ENCODE results near the gene CCDC92.

Gene CCDC92

GRCh38 chr12:123972457-123973401 is at the start of gene CCDC92, which contains the start of gene ZNF664:
Gene CCDC92, minus strand, starts transcription at chr12:123972831. Its CDS starts 28,526 bp downstream, at chr12:123944305.
Gene ZNF664, plus strand, starts transcription at chr12:123973215. Its CDS starts 38,930 bp downstream, at chr12:124012145.
- peak; percentile 61 for DNase-seq (ENCODE audit: low read depth, low spot score)

- DNase-seq (ENCODE audit: low read depth, low spot score), result no peak
Measured at GRCh38 chr12:124022161-124022560, 49.5 kb upstream of the CCDC92 start.

GRCh38 chr12:124021007-124021406 is 48.4 kb upstream of the CCDC92 start:
- DNase-seq (ENCODE audit: low read depth, low spot score), result no peak

GRCh38 chr12:124020514-124020949 is 47.9 kb upstream of the CCDC92 start:
- DNase-seq (ENCODE audit: low read depth, low spot score), result no peak

- no peak for DNase-seq (ENCODE audit: low read depth, low spot score)
Measured at GRCh38 chr12:124019115-124019514, 46.5 kb upstream of the CCDC92 start.

GRCh38 chr12:124018539-124018938 is 45.9 kb upstream of the CCDC92 start:
- no peak for DNase-seq (ENCODE audit: low read depth, low spot score)

- DNase-seq (ENCODE audit: low read depth, low spot score), result no peak
Measured at GRCh38 chr12:124017064-124017463, 44.4 kb upstream of the CCDC92 start.

- DNase-seq (ENCODE audit: low read depth, low spot score), result no peak
Measured at GRCh38 chr12:124015494-124016461, 43.1 kb upstream of the CCDC92 start.

- DNase-seq (ENCODE audit: low read depth, low spot score), result no peak
Measured at GRCh38 chr12:124013073-124013472, 40.4 kb upstream of the CCDC92 start.

- DNase-seq (ENCODE audit: low read depth, low spot score), result no peak
Measured at GRCh38 chr12:124011435-124012115, 38.9 kb upstream of the CCDC92 start.

GRCh38 chr12:124010687-124011086 is 38.1 kb upstream of the CCDC92 start:
- DNase-seq (ENCODE audit: low read depth, low spot score), result no peak

GRCh38 chr12:124009781-124010180 is 37.1 kb upstream of the CCDC92 start:
- no peak for DNase-seq (ENCODE audit: low read depth, low spot score)

- no peak for DNase-seq (ENCODE audit: low read depth, low spot score)
Measured at GRCh38 chr12:124008595-124008994, 36.0 kb upstream of the CCDC92 start.

GRCh38 chr12:124007826-124008570 is 35.4 kb upstream of the CCDC92 start:
- DNase-seq (ENCODE audit: low read depth, low spot score), result no peak

GRCh38 chr12:124006846-124007713 is 34.4 kb upstream of the CCDC92 start:
- DNase-seq (ENCODE audit: low read depth, low spot score), result no peak

- DNase-seq (ENCODE audit: low read depth, low spot score), result no peak
Measured at GRCh38 chr12:124006085-124006845, 33.6 kb upstream of the CCDC92 start.

- DNase-seq (ENCODE audit: low read depth, low spot score), result no peak
Measured at GRCh38 chr12:124004233-124004875, 31.7 kb upstream of the CCDC92 start.

- DNase-seq (ENCODE audit: low read depth, low spot score), result no peak
Measured at GRCh38 chr12:124002654-124003053, 30.0 kb upstream of the CCDC92 start.

Data from smooth muscle cell of the brain vasculature (primary cell).